GM21381 (cell line): ENCODE results near the gene FRMPD2.
"Not testable (repeated sequence)": the region's sequence is repeated elsewhere in the genome, so short reads cannot be mapped to it uniquely, and the experiment has no call there.

Experiments used
- ATAC-seq: cut with Tn5 transposase; IDR thresholded peaks from one replicate; pipeline ENCODE4 v1.9.1; 2021; ENCODE audit warnings: mild to moderate bottlenecking, moderate library complexity; ENCODE audit not compliant: unreplicated experiment

FRMPD2 gene

GRCh38 chr10:48235501-48235900 is 39.0 kb downstream of the FRMPD2 start:
- no peak for ATAC-seq

DNA sequence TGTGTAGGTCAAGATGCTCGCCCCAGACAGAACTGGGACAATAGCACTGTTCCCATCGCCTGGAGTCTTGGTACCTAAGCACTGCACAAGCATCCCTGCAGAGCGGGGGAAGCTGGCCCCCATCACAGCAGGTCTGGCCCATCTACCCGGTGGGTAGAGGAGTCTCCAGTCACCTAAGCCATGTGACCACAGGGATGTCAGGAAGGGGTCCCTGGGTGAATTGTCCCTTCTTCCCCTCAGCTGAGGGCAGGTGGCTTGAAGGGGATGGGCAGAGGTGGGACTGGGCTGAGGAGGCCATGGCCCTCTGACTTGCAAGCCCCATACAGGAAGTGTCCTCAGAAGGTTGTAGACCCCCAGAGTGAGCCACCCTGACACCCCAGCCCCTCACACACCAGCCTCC is 39.7 kb downstream of the FRMPD2 start:
- no peak for ATAC-seq

GRCh38 chr10:48234295-48234694 is 40.2 kb downstream of the FRMPD2 start:
- ATAC-seq = no peak

- no peak for ATAC-seq
Measured at GRCh38 chr10:48233559-48234005, 40.9 kb downstream of the FRMPD2 start.

DNA sequence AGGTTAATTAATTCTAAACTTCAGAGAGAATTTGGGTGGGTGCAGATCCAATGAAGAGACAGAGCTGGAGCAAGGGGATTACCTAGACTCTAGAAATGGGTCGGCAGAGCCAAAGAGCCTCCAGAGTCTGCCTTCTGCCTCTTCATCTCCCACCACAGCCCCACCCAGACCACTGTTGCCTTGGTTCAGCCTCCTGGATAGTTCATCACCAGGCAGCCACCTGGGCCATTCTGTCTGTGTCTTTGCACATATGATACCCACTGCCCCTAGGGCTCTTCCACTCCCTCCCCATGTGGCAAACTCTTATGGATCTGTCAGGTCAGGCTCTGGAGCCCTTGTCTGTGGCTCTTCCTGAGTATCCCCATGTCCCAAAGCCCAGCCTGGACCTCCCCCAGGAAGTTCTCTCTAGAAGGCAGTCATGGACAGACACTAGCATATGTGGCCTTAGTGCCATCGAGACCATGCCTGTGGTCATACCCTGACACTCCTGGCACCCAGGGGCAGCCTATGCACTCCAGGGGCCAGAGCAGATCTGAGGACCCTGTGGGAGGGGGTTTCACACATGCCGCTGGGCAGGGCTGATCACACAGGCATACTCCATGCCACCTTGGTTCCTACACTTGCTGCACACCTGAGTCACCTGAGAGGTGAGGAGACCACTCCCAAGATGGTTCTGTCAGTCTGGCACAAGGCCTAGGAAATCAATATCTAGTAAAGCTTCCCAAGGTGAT is 41.6 kb downstream of the FRMPD2 start:
- no peak for ATAC-seq

DNA sequence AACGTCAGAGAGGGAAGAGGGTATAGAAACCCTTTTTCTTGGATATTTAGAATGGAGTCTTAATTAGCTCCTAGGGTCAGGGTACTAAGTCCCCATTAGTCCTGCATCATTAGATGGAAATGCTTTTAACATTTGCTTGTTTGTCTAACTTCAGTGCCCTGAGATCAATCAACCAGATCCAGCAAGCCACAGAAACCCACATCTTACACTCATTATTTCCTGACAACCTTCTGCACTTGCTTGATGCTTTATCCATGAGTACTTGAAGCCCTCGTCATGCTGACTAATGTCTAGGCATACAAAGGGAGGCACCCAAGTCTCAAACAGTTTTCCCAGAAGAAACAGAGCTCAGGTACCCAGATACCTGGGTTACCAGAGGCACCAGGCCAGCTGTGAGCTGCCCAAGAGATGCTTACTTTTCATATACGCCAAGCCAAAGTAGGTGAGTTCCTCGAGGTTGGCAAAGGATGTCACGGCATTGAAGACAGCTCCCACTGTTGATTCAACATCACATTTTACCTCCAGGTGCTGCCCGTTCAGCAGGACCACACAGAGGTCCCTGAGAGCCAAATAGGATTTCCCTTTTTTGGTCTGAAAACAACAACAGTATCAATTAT is 42.7 kb downstream of the FRMPD2 start:
- no peak for ATAC-seq

- no peak for ATAC-seq
Measured at GRCh38 chr10:48231178-48231577, 43.3 kb downstream of the FRMPD2 start.

- no peak for ATAC-seq
Measured at GRCh38 chr10:48227213-48227612, 47.3 kb downstream of the FRMPD2 start.

DNA sequence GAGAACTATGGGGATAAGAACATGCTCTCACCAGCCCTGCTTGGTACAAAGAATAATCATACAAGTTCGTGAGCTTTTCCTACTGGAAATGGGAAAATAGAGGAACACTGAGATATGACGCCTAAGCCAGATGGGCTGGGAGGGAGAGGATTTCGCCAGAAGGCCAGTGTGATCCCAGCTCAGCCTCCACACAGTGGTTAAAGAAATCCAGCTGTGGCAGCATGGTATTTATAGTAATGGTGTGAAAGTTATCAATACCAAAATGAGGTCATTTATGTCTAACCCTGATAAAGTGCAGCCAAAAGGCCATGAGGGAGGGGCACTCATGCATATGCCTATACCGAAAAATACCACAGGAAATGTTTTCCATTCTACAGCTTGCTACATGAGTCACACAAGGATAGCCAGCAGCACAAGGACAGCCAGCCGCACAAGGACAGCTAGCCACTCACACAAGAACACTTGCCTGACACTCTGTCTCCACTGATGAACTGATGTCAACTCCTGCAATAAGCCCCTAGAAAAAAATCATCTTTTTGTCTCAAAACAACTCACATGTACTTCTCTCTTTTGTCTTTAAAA is 49.4 kb downstream of the FRMPD2 start:
- ATAC-seq = no peak

- no peak for ATAC-seq
Measured at GRCh38 chr10:48224296-48224695, 50.2 kb downstream of the FRMPD2 start.

GRCh38 chr10:48221814-48222213 is 52.7 kb downstream of the FRMPD2 start:
- no peak for ATAC-seq

DNA sequence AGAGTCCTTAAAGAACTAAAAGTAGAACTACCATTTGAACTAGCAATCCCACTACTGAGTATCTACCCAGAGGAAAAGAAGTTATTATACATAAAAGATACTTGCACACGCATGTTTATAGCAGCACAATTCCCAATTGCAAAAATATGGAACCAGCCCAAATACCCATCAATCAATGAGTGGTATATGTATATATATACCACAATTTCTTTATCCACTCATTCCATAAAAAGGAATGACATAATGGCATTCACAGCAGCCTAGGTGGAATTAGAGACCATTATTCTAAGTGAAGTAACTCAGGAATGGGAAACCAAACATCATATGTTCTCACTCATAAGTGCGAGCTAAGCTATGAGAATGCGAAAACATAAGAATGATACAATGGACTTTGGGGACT is 53.5 kb downstream of the FRMPD2 start:
- ATAC-seq = not testable (repeated sequence)

DNA sequence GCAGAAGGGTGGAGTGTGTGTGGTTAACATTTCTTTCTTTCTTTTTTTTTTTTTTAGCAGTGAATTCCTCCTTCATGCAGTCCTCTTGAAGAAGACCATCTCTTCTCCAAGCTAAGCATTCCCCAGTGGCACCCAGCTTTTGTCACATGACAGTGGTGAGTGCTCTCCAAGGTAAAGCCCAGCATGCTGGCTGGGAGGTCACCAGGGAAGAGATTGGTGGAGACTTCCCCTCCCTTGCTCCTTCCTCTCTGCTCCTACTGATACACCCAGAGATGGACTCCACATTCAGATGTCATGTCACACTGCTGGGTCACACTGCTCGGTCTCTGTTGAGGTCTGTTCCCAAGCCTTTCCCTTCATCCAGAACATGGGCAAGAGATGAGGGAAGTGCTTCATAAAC is 55.3 kb downstream of the FRMPD2 start:
- no peak for ATAC-seq

GRCh38 chr10:48216744-48217143 is 57.8 kb downstream of the FRMPD2 start:
- ATAC-seq = no peak

DNA sequence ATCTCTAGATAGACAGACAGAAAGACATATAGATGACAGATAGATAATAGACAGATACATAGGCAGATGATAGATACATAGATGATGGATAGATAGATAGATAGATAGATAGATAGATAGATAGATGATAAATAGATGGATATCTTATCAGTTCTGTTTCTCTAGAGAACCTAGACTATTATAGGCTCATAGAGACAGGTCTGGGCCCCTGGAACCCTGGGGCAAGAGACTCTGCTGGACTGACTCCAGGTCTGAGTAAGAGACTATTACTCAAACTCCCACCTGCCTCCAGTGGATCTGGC is 58.3 kb downstream of the FRMPD2 start:
- no peak for ATAC-seq

DNA sequence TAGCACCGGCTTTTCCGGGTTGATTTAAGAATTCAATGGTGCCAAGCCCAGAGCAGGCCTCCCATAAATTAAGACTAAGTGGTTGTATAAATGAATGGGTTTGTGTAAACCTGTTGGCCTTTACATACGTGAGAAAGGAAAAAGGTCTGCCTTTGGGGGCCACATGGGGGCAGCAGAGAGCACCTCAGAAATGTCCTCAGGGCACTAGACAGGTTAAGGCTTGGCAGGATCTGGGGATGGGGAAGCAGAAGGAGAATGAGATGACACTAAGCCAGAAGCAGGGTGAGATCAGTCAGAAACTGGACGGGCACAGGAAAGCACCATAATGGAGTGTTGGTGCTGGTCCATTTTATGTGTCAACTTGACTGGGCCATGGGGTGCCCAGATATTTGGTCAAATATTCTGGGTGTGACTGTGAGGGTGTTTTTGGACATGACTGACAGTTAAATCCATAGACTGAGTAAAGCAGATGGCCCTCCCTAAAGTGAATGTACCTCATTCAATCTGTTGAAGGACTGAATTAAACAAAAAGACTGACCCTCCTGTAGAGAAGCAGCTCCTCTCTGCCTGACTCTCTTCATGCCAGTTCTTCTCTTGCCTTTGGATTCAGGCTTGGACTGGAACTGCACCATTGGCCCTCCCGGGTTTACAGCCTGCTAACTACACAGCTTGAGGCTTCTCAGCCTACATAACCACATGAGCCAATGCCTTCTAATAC is 58.9 kb downstream of the FRMPD2 start:
- ATAC-seq = no peak

DNA sequence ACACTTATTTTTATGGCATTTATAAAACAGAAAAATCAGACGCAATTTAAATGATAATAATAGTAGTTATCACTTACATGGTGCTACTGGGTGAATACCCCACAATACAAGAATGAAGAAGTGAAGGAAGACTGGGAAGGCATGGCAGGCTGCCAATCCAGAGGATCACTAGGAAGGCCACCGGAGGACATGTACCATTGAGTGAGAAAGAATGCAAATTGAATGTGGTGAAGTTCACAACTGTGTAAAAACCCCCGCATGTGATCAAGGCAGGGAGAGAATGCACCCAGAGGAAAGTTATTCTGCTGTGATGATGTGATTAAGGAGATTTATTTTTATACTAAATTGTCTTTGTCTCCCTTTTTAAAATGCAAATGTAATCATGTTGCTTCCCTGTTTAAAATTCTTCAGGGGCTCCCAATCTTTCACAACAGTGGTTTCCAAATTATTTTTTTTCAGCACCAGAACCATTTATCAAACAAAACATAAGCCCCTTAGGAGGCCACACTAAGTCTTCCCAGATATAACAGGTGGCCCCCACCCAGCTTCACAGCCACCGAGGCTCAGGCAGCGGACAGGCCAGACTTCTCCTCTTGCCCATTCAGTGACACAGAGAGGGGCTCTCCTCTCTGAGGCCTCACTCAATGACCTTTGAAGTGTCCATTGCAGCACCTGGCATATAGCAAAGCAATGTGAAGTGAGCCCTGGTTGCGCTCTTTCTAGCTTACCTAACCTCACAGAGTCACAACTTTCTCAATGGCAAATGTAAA is 59.6 kb downstream of the FRMPD2 start:
- ATAC-seq = no peak

DNA sequence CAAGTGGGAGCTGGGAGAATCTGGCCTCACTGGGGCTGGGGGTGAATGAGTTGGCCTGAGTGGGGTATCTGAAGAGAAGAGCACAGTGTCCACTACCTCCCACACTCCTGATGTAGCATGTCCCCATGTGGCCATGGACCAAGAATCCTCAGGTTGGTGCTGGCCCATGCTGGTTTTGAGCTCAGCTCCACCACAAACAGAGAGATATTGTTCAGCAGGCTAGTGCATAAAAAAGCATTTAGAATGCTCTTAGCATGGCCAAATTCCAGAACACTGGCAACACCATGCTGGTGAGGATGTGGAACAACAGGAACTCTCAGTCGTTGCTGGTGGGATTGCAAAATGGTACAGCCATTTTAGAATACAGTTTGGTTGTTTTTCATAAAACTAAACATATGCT is 61.4 kb downstream of the FRMPD2 start:
- ATAC-seq = no peak

DNA sequence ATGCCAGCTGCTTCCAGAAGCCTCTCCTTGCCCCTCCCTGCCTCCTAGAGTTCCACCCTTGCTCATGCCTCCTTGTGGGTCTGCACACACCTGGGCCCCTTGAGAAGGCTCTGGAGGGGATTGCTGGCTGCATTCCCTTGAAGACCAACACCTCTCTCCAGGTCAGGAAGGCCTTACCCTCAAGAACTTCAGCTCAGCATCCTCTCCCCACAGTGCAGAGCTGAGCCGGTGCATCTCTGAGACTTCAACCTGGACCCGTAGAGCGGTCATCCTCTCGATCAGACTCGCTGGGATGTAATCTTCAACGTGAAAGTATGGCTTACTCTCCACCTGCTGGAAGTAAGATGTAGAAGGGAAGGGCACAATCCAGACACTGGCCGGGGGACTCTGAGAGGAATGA is 62.7 kb downstream of the FRMPD2 start:
- no peak for ATAC-seq

DNA sequence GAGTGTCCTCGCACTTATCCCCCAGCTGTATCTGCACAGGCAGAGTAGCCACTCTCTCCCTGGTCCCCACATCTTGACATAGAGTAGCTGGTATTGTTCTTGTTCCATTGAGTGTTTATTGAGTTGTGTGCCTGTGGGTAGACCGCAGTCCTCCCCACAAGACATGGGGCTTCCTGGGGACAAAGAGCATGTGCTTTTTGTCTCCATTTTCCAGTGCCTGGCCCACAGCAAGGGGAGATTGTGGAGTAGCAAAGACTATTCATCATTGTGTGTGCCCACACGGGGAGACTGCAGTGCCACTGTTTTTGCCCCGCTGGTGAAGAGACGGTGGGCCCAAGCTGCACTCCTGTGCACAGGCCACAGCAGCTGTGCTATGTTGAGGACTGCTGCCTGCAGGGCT is 63.5 kb downstream of the FRMPD2 start:
- no peak for ATAC-seq

DNA sequence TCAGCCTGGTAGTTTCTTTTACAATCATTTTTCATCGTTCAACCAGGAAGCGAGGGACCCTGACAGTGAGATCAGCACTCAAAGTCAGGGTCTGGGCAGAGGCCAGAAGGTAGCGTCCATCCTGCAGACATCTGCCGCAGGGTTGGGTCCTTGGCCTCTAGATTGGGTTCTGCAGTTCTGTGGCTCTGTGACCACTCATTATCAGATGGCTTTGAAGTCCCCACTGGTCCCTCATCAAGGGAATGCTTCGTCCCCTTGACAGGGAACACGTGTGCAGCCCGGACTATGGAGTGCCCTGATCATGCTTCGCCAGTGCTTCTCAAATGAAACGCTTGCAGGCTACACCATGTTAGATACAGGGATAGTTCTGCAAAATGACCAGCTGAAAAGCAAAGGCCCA is 64.1 kb downstream of the FRMPD2 start:
- no peak for ATAC-seq
